ENCODE measurements around the gene USP49. TPM values are rescaled to one million over a fixed set of nuclear protein-coding genes. Genes with fewer than 3 reads are reported as not detected.

Gene USP49
- total and polyA plus RNA-seq, 2 experiments from 2014 or later, result 5.0 to 8.5 TPM

DNA sequence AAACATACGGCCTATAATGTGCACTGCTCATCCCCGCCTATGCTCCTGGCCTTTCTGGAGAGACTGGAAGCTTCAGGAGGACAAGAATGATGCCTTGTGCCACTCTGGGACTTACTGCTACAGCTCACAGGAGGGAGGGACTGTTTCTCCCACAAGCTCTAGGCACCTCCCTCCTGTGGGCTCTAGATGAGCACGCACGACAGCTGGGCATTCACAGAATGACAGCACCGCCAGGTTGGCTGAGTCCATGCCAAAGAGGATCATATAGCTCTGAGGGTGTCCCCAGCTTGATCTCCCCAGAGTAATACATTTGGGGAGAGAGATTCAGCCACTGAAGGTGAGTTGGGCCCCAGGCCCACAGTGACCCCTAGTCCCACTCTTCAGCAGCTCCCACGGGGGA, 137.9 kb downstream of the USP49 start:
- Histone ChIP-seq H3K36me3 (no peaks in the 10 kb centered on the region), H3K9me3 (ENCODE audit: low read depth) (no peaks in the 10 kb centered on the region), H3K4me1 (ENCODE audit: low read depth) (no peaks in the 10 kb centered on the region), H3K4me3 (no peak overlapping the region), H3K27me3 (no peaks in the 10 kb centered on the region), H3K27ac (no peak overlapping the region)
- TF ChIP-seq, protein P1, sequence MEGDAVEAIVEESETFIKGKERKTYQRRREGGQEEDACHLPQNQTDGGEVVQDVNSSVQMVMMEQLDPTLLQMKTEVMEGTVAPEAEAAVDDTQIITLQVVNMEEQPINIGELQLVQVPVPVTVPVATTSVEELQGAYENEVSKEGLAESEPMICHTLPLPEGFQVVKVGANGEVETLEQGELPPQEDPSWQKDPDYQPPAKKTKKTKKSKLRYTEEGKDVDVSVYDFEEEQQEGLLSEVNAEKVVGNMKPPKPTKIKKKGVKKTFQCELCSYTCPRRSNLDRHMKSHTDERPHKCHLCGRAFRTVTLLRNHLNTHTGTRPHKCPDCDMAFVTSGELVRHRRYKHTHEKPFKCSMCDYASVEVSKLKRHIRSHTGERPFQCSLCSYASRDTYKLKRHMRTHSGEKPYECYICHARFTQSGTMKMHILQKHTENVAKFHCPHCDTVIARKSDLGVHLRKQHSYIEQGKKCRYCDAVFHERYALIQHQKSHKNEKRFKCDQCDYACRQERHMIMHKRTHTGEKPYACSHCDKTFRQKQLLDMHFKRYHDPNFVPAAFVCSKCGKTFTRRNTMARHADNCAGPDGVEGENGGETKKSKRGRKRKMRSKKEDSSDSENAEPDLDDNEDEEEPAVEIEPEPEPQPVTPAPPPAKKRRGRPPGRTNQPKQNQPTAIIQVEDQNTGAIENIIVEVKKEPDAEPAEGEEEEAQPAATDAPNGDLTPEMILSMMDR (IDR thresholded peaks at IDR 0.05; ENCODE audit: low read depth, low read length), result no peak
- DNase-seq (ENCODE audit: low read depth in 1 of 2, low spot score in 1 of 2), result no peak

DNA sequence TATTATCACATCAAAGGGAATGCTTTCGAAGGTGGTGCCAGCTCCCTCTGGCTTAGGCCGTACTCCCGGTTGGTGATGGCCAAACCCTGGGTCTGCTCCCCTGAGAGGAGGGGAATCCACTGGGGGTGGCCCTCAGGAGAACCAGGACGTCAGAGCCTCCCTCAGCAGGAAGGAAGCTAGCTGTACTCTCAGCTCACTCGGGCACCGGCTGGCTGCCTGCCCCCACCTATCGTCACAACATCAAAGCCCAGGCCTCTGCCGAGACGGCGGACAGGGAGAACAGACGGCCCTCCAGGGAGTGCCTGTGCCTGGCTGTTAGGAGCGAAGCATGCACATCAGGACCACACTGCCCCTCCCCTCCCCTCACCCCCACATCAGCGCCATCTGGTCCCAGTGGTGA, 138.8 kb downstream of the USP49 start:
- H3K27me3 ChIP-seq, result no peaks in the 10 kb centered on the region
- DNase-seq (ENCODE audit: low read depth in 1 of 2, low spot score in 1 of 2), result no peak
- H3K36me3 ChIP-seq, result no peaks in the 10 kb centered on the region
- no peaks in the 10 kb centered on the region for H3K9me3 ChIP-seq (ENCODE audit: low read depth)
- TF ChIP-seq, protein P1 (IDR thresholded peaks at IDR 0.05; ENCODE audit: low read depth, low read length), result no peak
- no peaks in the 10 kb centered on the region for H3K4me1 ChIP-seq (ENCODE audit: low read depth)
- H3K4me3 ChIP-seq, result no peak overlapping the region
- no peak overlapping the region for H3K27ac ChIP-seq

DNA sequence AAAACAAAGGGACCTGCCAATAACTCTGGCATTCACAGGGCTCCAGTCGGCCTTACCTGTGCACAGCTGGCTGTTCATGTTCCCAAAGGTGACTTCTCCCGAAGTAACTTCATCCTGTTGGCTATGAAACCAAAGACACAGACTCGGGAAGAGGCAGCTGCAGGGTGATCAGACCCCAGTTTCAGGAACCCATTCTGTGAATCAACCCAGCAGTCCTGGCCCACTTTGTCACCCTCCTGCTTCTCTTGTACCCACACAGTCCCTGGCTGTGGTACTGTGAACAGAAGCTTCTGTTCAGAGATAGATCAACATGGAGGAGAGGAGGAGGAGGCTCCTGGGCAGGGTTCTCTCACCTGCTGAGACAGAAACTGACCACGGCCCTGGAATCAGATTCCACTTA, 139.3 kb downstream of the USP49 start:
- Histone ChIP-seq H3K4me3 (no peak overlapping the region), H3K4me1 (ENCODE audit: low read depth) (no peaks in the 10 kb centered on the region), H3K27me3 (no peaks in the 10 kb centered on the region), H3K36me3 (no peaks in the 10 kb centered on the region), H3K9me3 (ENCODE audit: low read depth) (no peaks in the 10 kb centered on the region), H3K27ac (no peak overlapping the region)
- no peak for DNase-seq (ENCODE audit: low read depth in 1 of 2, low spot score in 1 of 2)
- TF ChIP-seq, protein P1 (IDR thresholded peaks at IDR 0.05; ENCODE audit: low read depth, low read length), result no peak

DNA sequence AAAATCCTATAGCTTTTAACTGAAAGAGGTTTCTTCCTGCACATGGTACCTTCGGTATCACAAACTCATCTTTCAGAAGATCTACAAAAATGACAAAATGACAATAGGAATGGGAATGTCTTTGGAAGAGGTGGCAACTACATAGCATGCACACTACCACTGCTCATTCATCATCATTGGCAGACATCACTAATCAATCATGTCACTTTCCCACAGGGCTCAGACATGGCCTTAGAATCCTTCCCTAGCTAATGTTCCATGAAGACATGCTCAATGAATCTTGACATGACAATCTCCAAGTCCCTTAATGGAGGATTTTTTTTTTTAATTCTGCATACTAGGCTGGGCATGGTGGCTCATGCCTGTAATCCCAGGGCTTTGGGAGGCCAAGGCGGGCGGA, 144.8 kb downstream of the USP49 start:
- H3K4me3 ChIP-seq, result no peak overlapping the region
- no peak for DNase-seq (ENCODE audit: low read depth in 1 of 2, low spot score in 1 of 2)
- H3K9me3 ChIP-seq (ENCODE audit: low read depth), result no peaks in the 10 kb centered on the region
- H3K36me3 ChIP-seq, result no peaks in the 10 kb centered on the region
- TF ChIP-seq, protein P1 (IDR thresholded peaks at IDR 0.05; ENCODE audit: low read depth, low read length), result no peak
- no peaks in the 10 kb centered on the region for H3K4me1 ChIP-seq (ENCODE audit: low read depth)
- H3K27me3 ChIP-seq, result no peaks in the 10 kb centered on the region
- no peak overlapping the region for H3K27ac ChIP-seq

DNA sequence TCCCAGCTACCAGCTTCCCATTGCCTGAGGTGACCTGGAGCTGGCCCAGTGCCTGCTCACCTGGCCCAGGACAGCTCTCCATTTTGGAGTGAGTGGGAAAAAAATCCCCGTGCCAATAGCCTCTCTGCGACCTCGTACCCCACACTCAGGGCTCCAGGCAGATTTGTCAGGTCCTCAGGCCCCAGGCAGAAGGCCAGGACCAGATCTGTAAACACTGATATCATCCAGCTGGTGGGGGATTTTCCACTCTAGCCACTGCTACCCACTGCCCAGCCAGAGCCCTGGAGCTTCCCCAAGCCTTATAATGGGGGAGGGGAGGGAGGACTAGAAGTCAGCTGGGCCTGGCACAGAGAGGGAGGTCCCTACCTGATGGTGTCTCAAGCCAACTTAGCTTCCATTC, 146.6 kb downstream of the USP49 start:
- H3K27ac ChIP-seq, result no peak overlapping the region
- no peak overlapping the region for H3K4me3 ChIP-seq
- no peak for DNase-seq (ENCODE audit: low read depth in 1 of 2, low spot score in 1 of 2)
- no peaks in the 10 kb centered on the region for H3K36me3 ChIP-seq
- H3K4me1 ChIP-seq (ENCODE audit: low read depth), result no peaks in the 10 kb centered on the region
- TF ChIP-seq, protein P1 (IDR thresholded peaks at IDR 0.05; ENCODE audit: low read depth, low read length), result no peak
- no peaks in the 10 kb centered on the region for H3K9me3 ChIP-seq (ENCODE audit: low read depth)
- no peaks in the 10 kb centered on the region for H3K27me3 ChIP-seq

DNA sequence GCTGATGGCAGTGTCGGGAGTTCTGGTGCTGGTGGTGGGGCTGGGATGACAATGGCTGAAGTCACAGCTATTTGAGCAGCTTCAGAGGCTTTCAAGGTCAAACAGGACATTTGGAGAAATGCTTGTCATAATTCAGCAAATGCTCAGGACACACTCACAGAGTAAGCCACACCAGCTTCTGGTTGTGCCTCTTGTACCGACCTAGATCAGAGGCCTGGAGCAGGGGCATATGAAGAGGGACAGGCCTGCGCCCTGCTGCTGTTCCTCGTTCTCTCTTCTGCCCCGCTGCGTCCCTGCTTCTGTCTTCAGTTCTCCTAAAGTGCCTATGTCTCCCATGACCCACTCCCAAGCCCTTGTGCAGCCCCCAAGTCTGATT, 147.1 kb downstream of the USP49 start:
- no peaks in the 10 kb centered on the region for H3K36me3 ChIP-seq
- no peaks in the 10 kb centered on the region for H3K4me1 ChIP-seq (ENCODE audit: low read depth)
- H3K27me3 ChIP-seq, result no peaks in the 10 kb centered on the region
- DNase-seq (ENCODE audit: low read depth in 1 of 2, low spot score in 1 of 2), result no peak
- TF ChIP-seq, protein P1 (IDR thresholded peaks at IDR 0.05; ENCODE audit: low read depth, low read length), result no peak
- H3K4me3 ChIP-seq, result no peak overlapping the region
- no peak overlapping the region for H3K27ac ChIP-seq
- no peaks in the 10 kb centered on the region for H3K9me3 ChIP-seq (ENCODE audit: low read depth)

All from cardiac muscle cell (in vitro differentiated cells and primary cell).